HG03196 (cell line): ENCODE data around the gene PRSS27.
A peak's percentile ranks its signal among the peaks of the same experiment; 100 is the strongest.
"Not testable (repeated sequence)": the region's sequence is repeated elsewhere in the genome, so short reads cannot be mapped to it uniquely, and the experiment has no call there.

Experiments
- ATAC-seq: cut with Tn5 transposase; IDR thresholded peaks from one replicate; pipeline ENCODE4 v1.9.1; 2021; ENCODE audit not compliant: unreplicated experiment

The PRSS27 gene

DNA sequence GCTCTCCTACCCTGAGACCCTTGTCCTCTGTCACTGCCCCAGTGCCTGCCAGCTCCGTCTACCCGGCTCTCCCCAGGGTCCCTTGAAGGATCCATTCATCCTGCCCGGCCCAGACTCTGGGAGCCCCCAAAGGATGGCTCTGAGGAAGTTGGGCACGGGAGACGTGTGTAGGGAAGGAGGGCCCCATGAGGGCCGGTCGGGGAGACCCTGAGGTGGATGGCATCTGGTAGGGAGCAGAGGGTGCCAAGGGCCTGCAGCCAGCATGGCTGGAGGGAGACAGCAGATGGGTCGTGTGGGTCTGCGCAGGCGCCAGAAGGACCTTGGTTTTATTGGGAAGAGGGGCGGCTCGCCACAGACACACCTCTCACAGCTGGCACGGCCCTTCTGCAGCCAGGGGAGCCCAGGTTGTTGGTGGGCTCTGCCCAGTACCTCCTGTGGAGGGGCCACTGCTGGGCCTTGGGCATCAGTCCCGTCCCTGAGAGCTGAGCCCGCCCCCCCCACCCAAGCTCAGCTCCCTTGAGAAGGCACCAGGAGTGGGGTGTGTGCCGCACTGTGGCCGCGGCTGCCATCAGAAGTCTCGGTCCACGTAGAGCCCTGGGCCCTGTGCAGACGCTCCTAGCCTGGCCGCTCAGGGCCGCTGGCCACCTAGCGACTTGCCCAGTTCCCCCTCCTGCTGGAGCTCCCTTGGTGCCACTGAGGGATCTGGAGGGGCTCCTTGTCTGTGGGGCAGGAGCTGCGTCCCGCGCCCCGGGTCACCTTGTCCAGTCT is 21.7 kb downstream of the PRSS27 start:
- no peak for ATAC-seq

GRCh38 chr16:2697401-2697948 is 22.5 kb downstream of the PRSS27 start:
- ATAC-seq, result no peak

DNA sequence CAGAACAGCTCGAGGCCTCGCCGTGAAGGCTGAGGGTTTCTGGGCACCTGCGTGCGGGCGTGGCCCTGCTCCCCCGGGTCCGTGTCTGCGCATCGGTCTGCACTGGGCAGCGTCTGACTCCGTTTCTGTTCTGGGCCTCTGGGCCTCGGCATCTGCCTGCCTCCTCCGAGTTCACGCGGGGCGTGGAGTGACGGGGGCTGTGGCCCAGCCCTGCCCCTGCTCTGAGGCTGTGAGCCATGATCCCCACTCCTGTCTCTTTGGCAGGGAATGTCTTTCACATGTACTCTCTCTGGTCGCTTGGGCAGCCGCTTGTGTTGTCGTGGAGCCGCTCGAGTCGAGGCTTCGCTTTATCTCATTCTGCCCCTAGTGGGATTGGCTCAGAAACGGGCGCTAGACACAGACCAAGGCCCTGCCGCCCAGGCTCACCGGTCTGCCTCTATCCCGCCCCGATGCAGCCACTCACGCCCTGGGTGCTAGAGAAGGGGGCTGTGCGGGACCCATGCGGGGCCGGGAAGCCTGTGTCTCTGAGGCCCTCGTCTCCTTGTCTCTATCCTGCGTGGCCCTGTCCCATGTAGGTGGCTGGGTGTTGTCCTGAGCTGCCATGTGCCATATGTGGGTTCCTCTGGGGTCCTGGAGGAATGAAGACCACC is 23.3 kb downstream of the PRSS27 start:
- ATAC-seq, result not testable (repeated sequence)

DNA sequence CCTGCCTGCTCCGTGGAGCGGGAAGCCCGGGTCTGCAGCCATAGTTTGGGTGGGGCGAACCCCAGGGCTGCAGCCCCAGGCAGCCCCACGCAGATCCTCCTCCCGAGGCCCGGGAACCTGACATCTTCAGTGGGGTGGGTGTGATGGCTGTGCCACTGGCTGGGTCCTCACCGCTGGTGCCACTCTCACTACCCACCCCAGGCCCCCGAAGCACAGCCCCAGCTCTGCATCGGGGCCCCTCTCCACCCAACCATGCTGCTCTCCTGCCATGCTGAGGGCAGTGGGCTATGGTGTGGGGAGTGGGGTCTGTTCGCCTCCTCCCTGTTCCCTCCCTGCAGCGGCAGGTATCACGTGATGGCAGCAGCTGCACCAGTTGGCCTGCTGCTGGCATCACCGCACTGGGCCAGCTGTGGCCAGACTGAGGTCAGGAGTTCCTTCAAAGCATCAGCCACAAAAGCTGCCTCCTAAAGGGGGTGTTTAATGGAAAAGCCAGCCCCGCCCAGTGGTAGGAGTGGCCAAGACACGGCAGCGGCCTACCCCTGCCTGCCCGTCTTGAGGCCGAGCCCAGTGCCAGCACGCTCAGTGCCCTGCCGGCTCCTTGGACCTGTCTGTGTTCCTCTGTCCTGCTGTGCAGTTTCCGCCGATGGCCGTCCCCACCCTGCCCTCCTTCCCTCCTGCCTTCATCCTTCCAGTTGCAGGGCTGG is 26.9 kb downstream of the PRSS27 start:
- ATAC-seq, result no peak

- no peak for ATAC-seq
Observed at GRCh38 chr16:2692251-2692947, 27.6 kb downstream of the PRSS27 start.

- no peak for ATAC-seq
Observed at GRCh38 chr16:2691491-2692248, 28.4 kb downstream of the PRSS27 start.

GRCh38 chr16:2690852-2691251 is 29.2 kb downstream of the PRSS27 start:
- no peak for ATAC-seq

- no peak for ATAC-seq
Observed at GRCh38 chr16:2689968-2690801, 29.8 kb downstream of the PRSS27 start.

- not testable (repeated sequence) for ATAC-seq
Observed at GRCh38 chr16:2689422-2689821, 30.6 kb downstream of the PRSS27 start.

DNA sequence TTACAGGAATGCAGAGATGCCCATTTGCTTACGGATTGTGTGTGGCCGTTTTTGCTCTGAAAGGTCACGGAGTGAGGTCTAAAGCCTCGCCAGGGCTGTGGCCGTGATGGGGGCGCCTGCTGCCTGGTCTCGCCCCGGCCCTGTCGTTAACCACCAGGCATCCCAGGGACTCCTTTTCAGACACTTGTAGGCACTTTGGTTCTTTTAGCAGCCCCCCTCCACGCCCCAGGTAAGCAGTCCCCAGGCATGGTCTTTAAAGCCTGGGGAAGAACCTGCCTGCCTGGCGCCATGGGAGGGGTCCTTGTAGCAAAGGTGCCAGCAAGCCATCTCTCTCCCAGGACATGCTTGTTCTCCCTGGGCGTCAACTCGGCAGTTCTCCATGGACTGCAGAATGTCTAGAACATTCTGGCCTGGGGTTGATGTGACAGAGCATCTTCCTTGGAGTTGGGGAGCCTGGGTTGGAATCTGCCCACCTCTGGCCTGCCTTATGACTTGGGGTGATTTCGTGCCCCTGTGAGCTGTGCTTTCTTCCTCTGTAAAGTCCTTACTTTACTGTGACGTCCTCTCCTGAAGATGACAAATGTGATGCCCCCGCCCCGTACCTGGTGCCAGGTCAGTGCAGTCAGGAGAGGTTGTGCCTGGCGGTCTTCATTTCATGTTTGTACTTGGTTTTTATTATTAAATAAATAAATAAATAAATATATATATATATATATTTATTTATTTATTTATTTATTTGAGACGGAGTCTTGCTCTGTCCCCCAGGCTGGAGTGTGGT is 32.3 kb downstream of the PRSS27 start:
- ATAC-seq, result no peak

- peak; percentile 35 for ATAC-seq
Observed at GRCh38 chr16:2686912-2687507, 33.0 kb downstream of the PRSS27 start.

DNA sequence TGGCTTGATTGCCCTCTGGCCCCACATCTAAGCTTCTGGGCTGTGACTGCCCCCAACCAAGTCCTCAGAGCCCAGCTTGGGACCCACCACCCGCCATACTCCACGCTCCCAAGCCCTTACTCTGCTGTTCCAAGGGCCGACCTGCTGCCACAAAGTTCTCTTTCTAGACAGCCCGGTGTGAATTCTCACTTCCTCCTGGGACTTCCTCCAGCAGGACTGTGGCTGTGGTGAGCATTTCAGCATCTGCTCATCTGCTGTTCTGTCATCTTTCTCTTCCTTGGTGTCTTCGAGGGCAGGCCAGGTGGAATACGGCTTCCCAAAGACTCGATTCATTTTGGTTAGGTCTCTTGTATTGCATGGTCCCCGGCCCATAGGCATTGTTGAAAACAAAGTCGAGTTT is 33.9 kb downstream of the PRSS27 start:
- peak; percentile 20 for ATAC-seq

- ATAC-seq, result not testable (repeated sequence)
Observed at GRCh38 chr16:2683041-2683440, 37.0 kb downstream of the PRSS27 start.

DNA sequence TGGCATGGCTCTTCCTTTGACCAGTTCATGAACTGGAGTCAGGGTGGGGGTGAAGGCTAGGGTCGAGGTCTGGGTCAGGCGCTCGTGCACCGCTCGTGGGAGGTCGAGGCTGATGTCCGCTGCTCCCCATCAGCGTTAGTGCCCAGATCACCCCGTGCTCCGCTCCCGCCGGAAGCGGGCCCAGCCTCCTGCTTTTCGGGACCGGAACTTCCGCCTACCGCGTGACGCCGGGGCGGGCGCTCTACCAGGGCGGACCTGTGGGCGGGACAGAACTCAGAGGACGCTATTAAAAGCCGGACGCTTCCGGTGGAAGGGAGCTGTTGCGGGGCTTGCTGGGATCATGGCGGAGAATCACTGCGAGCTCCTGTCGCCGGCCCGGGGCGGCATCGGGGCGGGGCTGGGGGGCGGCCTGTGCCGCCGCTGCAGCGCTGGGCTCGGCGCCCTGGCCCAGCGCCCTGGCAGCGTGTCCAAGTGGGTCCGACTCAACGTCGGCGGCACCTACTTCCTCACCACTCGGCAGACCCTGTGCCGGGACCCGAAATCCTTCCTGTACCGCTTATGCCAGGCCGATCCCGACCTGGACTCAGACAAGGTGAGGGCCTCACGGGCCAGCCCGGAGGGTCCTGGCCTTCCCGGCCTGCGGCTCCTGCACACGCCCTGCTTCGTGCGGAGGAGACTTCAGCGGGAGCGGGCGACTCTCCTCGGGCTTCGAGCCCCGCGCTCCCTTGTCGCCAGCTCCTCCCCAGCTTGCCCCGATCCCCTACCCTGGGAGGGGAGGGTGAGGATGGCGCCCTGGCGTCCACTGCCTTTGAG is 37.6 kb downstream of the PRSS27 start, which contains the start of gene KCTD5:
KCTD5 (plus strand) TSS at position 315 of the 813 bp plus-strand sequence; CDS start at position 341, 26 bp downstream.
- ATAC-seq, result peak; percentile 61

DNA sequence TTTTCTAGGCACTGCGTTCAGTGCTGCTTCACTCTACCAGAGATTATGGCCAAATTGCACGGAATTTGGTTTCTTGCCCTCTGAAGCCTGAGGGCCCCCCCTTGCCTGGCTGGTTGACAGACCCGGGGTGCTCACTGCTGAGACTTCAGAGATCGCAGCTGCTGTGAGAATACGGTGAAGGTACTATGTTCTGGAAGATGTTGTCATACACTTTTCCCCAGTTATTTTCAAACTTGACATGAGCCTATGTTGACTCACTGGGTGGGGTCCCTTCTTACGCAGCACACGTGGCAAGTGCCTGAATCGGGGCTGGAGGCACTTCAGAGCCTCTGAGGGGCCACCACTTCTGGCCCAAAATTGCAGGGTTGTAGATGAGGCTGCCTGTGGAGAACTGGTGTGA is 39.7 kb downstream of the PRSS27 start:
- ATAC-seq, result not testable (repeated sequence)

DNA sequence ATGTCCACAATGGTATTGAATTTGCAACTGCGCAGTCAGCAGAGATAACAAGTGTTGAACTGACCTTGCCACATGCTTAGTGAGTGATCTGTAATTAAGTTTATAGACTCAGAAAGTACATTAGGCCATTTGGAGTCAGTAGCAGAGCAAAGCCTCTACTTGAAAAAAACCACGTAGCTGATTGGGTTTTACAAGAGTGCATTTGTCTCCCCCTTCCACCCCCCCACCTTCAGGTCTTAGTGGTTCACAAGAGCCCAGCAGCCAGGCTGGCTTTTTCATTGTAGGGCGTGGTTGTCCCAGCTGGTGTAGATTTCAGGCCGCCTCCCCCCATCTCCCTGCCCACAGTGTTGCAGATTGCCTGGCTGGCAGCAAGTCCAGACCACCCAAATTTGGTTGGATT is 40.1 kb downstream of the PRSS27 start:
- not testable (repeated sequence) for ATAC-seq
